ENCODE results near the gene CREB3L4.

The CREB3L4 gene

GRCh38 chr1:153922076-153922971 is 45.4 kb upstream of the CREB3L4 start:
- peak overlapping the region; percentile 93 for H3K56ac ChIP-seq (ENCODE audit: low read length)
- no peak overlapping the region for H4K5ac ChIP-seq (ENCODE audit: low read length)
- no peaks in the 10 kb centered on the region for H3K36me3 ChIP-seq (ENCODE audit: control insufficient read depth, insufficient read depth, low read length)
- H3K4me2 ChIP-seq (ENCODE audit: low read length) = peak overlapping the region; percentile 88
- peak overlapping the region; percentile 94 for H3K4ac ChIP-seq (ENCODE audit: low read depth, low read length)
- peaks cover 10% of the 10 kb centered on the region for H3K4me1 ChIP-seq (ENCODE audit: control insufficient read depth, low read depth, low read length)
- no peak overlapping the region for H2BK15ac ChIP-seq (replicated peaks; ENCODE audit: low read depth)
- peak overlapping the region; percentile 91 for H3K9ac ChIP-seq (ENCODE audit: low read length)
- peak overlapping the region; percentile 73 for H2BK5ac ChIP-seq (ENCODE audit: low read length)
- H4K8ac ChIP-seq (ENCODE audit: low read depth, low read length) = no peak overlapping the region
- no CpG with 5 or more reads among the region's 86 CpGs for WGBS (ENCODE audit: extremely low coverage, insufficient coverage, low lambda C conversion rate)
- H3K18ac ChIP-seq (ENCODE audit: low read length) = peak overlapping the region; percentile 97
- no peak overlapping the region for H3K23ac ChIP-seq (ENCODE audit: low read length)
- peak overlapping the region; percentile 74 for H3K4me3 ChIP-seq (ENCODE audit: low read length)
- peak; percentile 94 for DNase-seq
- H3K79me2 ChIP-seq (ENCODE audit: control insufficient read depth, insufficient read depth, low read length) = peaks cover 41% of the 10 kb centered on the region
- H2BK120ac ChIP-seq (ENCODE audit: low read depth, low read length) = peak overlapping the region; percentile 79
- peak overlapping the region; percentile 95 for H3K27ac ChIP-seq (ENCODE audit: low read depth, low read length)
- H3K27me3 ChIP-seq (ENCODE audit: insufficient read depth, low read length, poor library complexity) = no peaks in the 10 kb centered on the region
- H2AK5ac ChIP-seq (ENCODE audit: low read length) = no peak overlapping the region
- H3K79me1 ChIP-seq (ENCODE audit: low read length) = peaks cover 6% of the 10 kb centered on the region

- Histone ChIP-seq H2AK5ac (ENCODE audit: low read length) (no peak within 1 kb of the TSS), H2BK5ac (ENCODE audit: low read length) (peak within 1 kb of the TSS; percentile 73), H3K36me3 (ENCODE audit: control insufficient read depth, insufficient read depth, low read length) (no peaks in the 10 kb centered on the region), H2BK15ac (replicated peaks; ENCODE audit: low read depth) (no peak within 1 kb of the TSS), H4K8ac (ENCODE audit: low read depth, low read length) (no peak within 1 kb of the TSS), H3K4me2 (ENCODE audit: low read length) (peak within 1 kb of the TSS; percentile 88), H2BK120ac (ENCODE audit: low read depth, low read length) (peak within 1 kb of the TSS; percentile 79), H3K79me2 (ENCODE audit: control insufficient read depth, insufficient read depth, low read length) (peaks cover 33% of the 10 kb centered on the region), H4K5ac (ENCODE audit: low read length) (peak within 1 kb of the TSS; percentile 36), H3K4ac (ENCODE audit: low read depth, low read length) (peak within 1 kb of the TSS; percentile 94), H3K27ac (ENCODE audit: low read depth, low read length) (peak within 1 kb of the TSS; percentile 95), H3K27me3 (ENCODE audit: insufficient read depth, low read length, poor library complexity) (no peaks in the 10 kb centered on the region), H3K9ac (ENCODE audit: low read length) (peak within 1 kb of the TSS; percentile 94), H3K4me3 (ENCODE audit: low read length) (peak within 1 kb of the TSS; percentile 79), H3K4me1 (ENCODE audit: control insufficient read depth, low read depth, low read length) (peaks cover 10% of the 10 kb centered on the region), H3K79me1 (ENCODE audit: low read length) (peaks cover 6% of the 10 kb centered on the region), H3K18ac (ENCODE audit: low read length) (peak within 1 kb of the TSS; percentile 97), H3K56ac (ENCODE audit: low read length) (peak within 1 kb of the TSS; percentile 95), H3K23ac (ENCODE audit: low read length) (no peak within 1 kb of the TSS)
- WGBS (ENCODE audit: extremely low coverage, insufficient coverage, low lambda C conversion rate) = no CpG with 5 or more reads among the region's 53 CpGs
- peak; percentile 100 for DNase-seq
Measured at GRCh38 chr1:153922972-153923925, 44.5 kb upstream of the CREB3L4 start, which contains the start of gene GATAD2B. Gene GATAD2B, minus strand, starts transcription at chr1:153922972. Its CDS starts 94,625 bp downstream, at chr1:153828347.

- no peak overlapping the region for H3K4ac ChIP-seq (ENCODE audit: low read depth, low read length)
- H4K8ac ChIP-seq (ENCODE audit: low read depth, low read length) = no peak overlapping the region
- no peak overlapping the region for H3K9ac ChIP-seq (ENCODE audit: low read length)
- no peak overlapping the region for H3K4me3 ChIP-seq (ENCODE audit: low read length)
- H3K56ac ChIP-seq (ENCODE audit: low read length) = no peak overlapping the region
- WGBS (ENCODE audit: extremely low coverage, insufficient coverage, low lambda C conversion rate) = no CpG with 5 or more reads among the region's 4 CpGs
- no peak overlapping the region for H3K4me2 ChIP-seq (ENCODE audit: low read length)
- no peak overlapping the region for H3K18ac ChIP-seq (ENCODE audit: low read length)
- H3K23ac ChIP-seq (ENCODE audit: low read length) = no peak overlapping the region
- H2AK5ac ChIP-seq (ENCODE audit: low read length) = no peak overlapping the region
- H3K27me3 ChIP-seq (ENCODE audit: insufficient read depth, low read length, poor library complexity) = no peaks in the 10 kb centered on the region
- no peak overlapping the region for H4K5ac ChIP-seq (ENCODE audit: low read length)
- no peak overlapping the region for H3K27ac ChIP-seq (ENCODE audit: low read depth, low read length)
- H3K36me3 ChIP-seq (ENCODE audit: control insufficient read depth, insufficient read depth, low read length) = peaks cover 3% of the 10 kb centered on the region
- H3K79me2 ChIP-seq (ENCODE audit: control insufficient read depth, insufficient read depth, low read length) = peaks cover 6% of the 10 kb centered on the region
- H3K4me1 ChIP-seq (ENCODE audit: control insufficient read depth, low read depth, low read length) = no peaks in the 10 kb centered on the region
- H3K79me1 ChIP-seq (ENCODE audit: low read length) = no peaks in the 10 kb centered on the region
- H2BK15ac ChIP-seq (replicated peaks; ENCODE audit: low read depth) = no peak overlapping the region
- H2BK5ac ChIP-seq (ENCODE audit: low read length) = no peak overlapping the region
- DNase-seq = no peak
- H2BK120ac ChIP-seq (ENCODE audit: low read depth, low read length) = no peak overlapping the region
Measured at GRCh38 chr1:153926405-153926804, 41.3 kb upstream of the CREB3L4 start.

- Histone ChIP-seq H3K79me2 (ENCODE audit: control insufficient read depth, insufficient read depth, low read length) (no peaks in the 10 kb centered on the region), H3K9ac (ENCODE audit: low read length) (no peak overlapping the region), H3K36me3 (ENCODE audit: control insufficient read depth, insufficient read depth, low read length) (peaks cover 3% of the 10 kb centered on the region), H3K4me3 (ENCODE audit: low read length) (no peak overlapping the region), H3K4me1 (ENCODE audit: control insufficient read depth, low read depth, low read length) (no peaks in the 10 kb centered on the region), H2BK5ac (ENCODE audit: low read length) (no peak overlapping the region), H3K27ac (ENCODE audit: low read depth, low read length) (no peak overlapping the region), H3K56ac (ENCODE audit: low read length) (no peak overlapping the region), H3K18ac (ENCODE audit: low read length) (no peak overlapping the region), H3K27me3 (ENCODE audit: insufficient read depth, low read length, poor library complexity) (no peaks in the 10 kb centered on the region), H3K4ac (ENCODE audit: low read depth, low read length) (no peak overlapping the region), H3K23ac (ENCODE audit: low read length) (no peak overlapping the region), H3K79me1 (ENCODE audit: low read length) (no peaks in the 10 kb centered on the region), H4K5ac (ENCODE audit: low read length) (no peak overlapping the region), H2BK15ac (replicated peaks; ENCODE audit: low read depth) (no peak overlapping the region), H2AK5ac (ENCODE audit: low read length) (no peak overlapping the region), H3K4me2 (ENCODE audit: low read length) (no peak overlapping the region), H2BK120ac (ENCODE audit: low read depth, low read length) (no peak overlapping the region), H4K8ac (ENCODE audit: low read depth, low read length) (no peak overlapping the region)
- DNase-seq = no peak
- WGBS (ENCODE audit: extremely low coverage, insufficient coverage, low lambda C conversion rate) = no CpG with 5 or more reads among the region's 1 CpG
Measured at GRCh38 chr1:153928245-153928644, 39.5 kb upstream of the CREB3L4 start.

- Histone ChIP-seq H3K4me1 (ENCODE audit: control insufficient read depth, low read depth, low read length) (no peaks in the 10 kb centered on the region), H2AK5ac (ENCODE audit: low read length) (no peak overlapping the region), H3K9ac (ENCODE audit: low read length) (no peak overlapping the region), H2BK15ac (replicated peaks; ENCODE audit: low read depth) (no peak overlapping the region), H4K8ac (ENCODE audit: low read depth, low read length) (no peak overlapping the region), H3K36me3 (ENCODE audit: control insufficient read depth, insufficient read depth, low read length) (peaks cover 3% of the 10 kb centered on the region), H3K4ac (ENCODE audit: low read depth, low read length) (no peak overlapping the region), H3K79me2 (ENCODE audit: control insufficient read depth, insufficient read depth, low read length) (no peaks in the 10 kb centered on the region), H2BK120ac (ENCODE audit: low read depth, low read length) (no peak overlapping the region), H3K23ac (ENCODE audit: low read length) (no peak overlapping the region), H4K5ac (ENCODE audit: low read length) (no peak overlapping the region), H3K4me2 (ENCODE audit: low read length) (no peak overlapping the region), H3K27ac (ENCODE audit: low read depth, low read length) (no peak overlapping the region), H3K4me3 (ENCODE audit: low read length) (no peak overlapping the region), H3K56ac (ENCODE audit: low read length) (no peak overlapping the region), H3K79me1 (ENCODE audit: low read length) (no peaks in the 10 kb centered on the region), H2BK5ac (ENCODE audit: low read length) (no peak overlapping the region), H3K18ac (ENCODE audit: low read length) (no peak overlapping the region), H3K27me3 (ENCODE audit: insufficient read depth, low read length, poor library complexity) (no peaks in the 10 kb centered on the region)
- no peak for DNase-seq
- WGBS (ENCODE audit: extremely low coverage, insufficient coverage, low lambda C conversion rate) = no CpG with 5 or more reads among the region's 4 CpGs
Measured at GRCh38 chr1:153928791-153929341, 38.8 kb upstream of the CREB3L4 start.

Measured in mesendoderm (in vitro differentiated cells).